Mucosa of rectum (tissue), 2 donors: Measurements from ENCODE around the gene MTA3.
A peak's percentile ranks its signal among the peaks of the same experiment; 100 is the strongest.

ENCODE experiments used
- H3K27ac ChIP-seq, 2 donors: one replicate each; pipeline ENCODE4 v1.7.0; 2013; ENCODE audit warnings: inconsistent platforms in 2 of 2, low read depth in 2 of 2, low read length in 2 of 2
- H3K27me3 ChIP-seq, 2 donors: one replicate each; pipeline ENCODE4 v1.7.0; 2013; ENCODE audit warnings: low read length in 2 of 2; ENCODE audit not compliant: control insufficient read depth in 2 of 2, insufficient read depth in 2 of 2
- H3K36me3 ChIP-seq, 2 donors: one replicate each; pipeline ENCODE4 v1.7.0; 2013; ENCODE audit warnings: low read length in 2 of 2; ENCODE audit not compliant: control insufficient read depth in 2 of 2, insufficient read depth in 2 of 2
- H3K4me1 ChIP-seq, 2 donors: one replicate each; pipeline ENCODE4 v1.7.0; 2013; ENCODE audit warnings: low read length in 2 of 2, mild to moderate bottlenecking in 1 of 2; ENCODE audit not compliant: control insufficient read depth in 2 of 2, insufficient read depth in 2 of 2
- H3K4me3 ChIP-seq, 2 donors: one replicate each; pipeline ENCODE4 v1.7.0; 2013; ENCODE audit warnings: low read length in 2 of 2
- H3K9ac ChIP-seq, 2 donors: one replicate each; pipeline ENCODE4 v1.7.0; 2013; ENCODE audit warnings: low read length in 2 of 2, low read depth in 1 of 2, mild to moderate bottlenecking in 1 of 2
- H3K9me3 ChIP-seq, 2 donors: one replicate each; pipeline ENCODE4 v1.7.0; 2013; ENCODE audit warnings: low read length in 2 of 2; ENCODE audit not compliant: control insufficient read depth in 2 of 2
- donor health status: healthy.
- donor health status: Normal muscosa, but diverticular disease.

MTA3 gene

DNA sequence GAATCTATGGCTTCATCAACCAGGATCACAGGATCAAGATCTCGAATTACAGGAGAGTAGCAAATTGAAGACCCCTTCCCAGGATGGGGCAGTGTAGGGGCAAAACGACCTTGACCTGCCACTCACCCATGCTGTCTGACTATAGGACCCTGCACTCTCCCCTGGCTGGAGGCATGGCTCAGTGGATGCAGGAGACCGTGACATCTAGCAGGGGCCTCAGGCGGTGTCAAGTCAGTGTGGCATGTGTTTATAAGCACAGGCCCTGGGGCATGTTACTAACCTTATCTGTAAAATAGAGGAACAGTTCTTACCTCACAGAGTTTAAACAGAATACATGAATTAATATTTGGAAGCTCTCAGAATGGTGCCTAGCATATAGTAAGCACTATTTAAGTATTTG lies 220.4 kb downstream of the MTA3 start:
- Histone ChIP-seq H3K27me3 (no peaks in the 10 kb centered on the region), H3K27ac (no peak overlapping the region), H3K9me3 (no peaks in the 10 kb centered on the region), H3K4me1 (peaks cover 20% of the 10 kb centered on the region in 2 donors), H3K4me3 (no peak overlapping the region), H3K9ac (no peak overlapping the region), H3K36me3 (no peaks in the 10 kb centered on the region)

- peaks cover 20% of the 10 kb centered on the region in 2 donors for H3K4me1 ChIP-seq
- H3K4me3 ChIP-seq = no peak overlapping the region
- H3K9me3 ChIP-seq = no peaks in the 10 kb centered on the region
- no peaks in the 10 kb centered on the region for H3K27me3 ChIP-seq
- H3K9ac ChIP-seq = no peak overlapping the region
- H3K27ac ChIP-seq = no peak overlapping the region
- H3K36me3 ChIP-seq = no peaks in the 10 kb centered on the region
These were observed 221.3 kb downstream of the MTA3 start for GRCh38 chr2:42789751-42790150.

DNA sequence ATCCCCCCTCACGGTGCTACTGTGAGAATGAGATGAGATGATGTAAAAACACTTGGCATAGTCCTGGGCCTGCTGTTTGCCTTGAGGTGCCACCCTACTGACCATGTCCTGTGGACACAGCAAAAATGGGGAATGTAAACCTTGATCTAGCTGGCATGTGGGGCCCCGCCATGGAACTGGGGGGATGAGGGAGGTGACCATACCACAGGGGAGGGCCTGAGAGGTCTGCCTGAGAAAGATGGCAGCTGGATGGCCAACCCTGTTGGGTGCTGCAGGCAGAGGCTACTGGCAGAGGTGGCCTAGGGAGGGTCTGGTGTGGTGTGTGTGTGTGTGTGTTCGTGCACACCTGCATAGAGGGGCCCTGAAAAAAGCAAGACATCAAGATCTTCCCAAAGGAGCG lies 223.2 kb downstream of the MTA3 start:
- Histone ChIP-seq H3K4me1 (peaks cover 20% of the 10 kb centered on the region in 2 donors), H3K36me3 (no peaks in the 10 kb centered on the region), H3K4me3 (peak overlapping the region; percentile 70 to 81), H3K9me3 (no peaks in the 10 kb centered on the region), H3K27me3 (no peaks in the 10 kb centered on the region), H3K27ac (peak overlapping the region; percentile 82 to 89), H3K9ac (peak overlapping the region; percentile 77)

DNA sequence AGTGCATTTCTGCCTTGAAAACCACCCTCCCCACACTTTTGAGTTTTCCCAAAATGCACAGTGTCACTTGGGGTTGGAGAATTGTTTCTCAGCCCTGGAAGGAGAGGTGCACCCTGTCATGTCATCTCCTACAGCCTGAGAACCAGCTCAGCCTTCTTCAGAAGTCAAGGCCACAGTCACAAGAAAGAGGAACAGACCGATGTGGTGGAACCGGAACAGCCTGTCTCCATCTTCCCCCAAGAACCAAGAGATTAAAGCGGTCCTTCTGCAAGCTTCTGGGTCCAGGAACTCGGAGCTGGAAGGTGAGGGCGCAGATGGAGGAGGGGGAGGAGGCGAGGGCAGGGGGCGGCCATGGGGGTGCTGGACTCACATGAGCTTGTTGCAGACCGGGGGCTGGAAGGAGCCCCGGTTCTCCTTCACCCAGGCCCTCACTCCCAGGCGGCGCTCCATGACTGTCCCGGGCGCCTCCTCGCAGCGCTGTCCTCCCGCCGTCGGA lies 223.7 kb downstream of the MTA3 start:
- Histone ChIP-seq H3K27me3 (no peaks in the 10 kb centered on the region), H3K9me3 (no peaks in the 10 kb centered on the region), H3K9ac (peak overlapping the region; percentile 77), H3K27ac (peak overlapping the region; percentile 82 to 89), H3K4me1 (peaks cover 18 to 20% of the 10 kb centered on the region in 2 donors), H3K4me3 (peak overlapping the region; percentile 70 to 81), H3K36me3 (no peaks in the 10 kb centered on the region)

DNA sequence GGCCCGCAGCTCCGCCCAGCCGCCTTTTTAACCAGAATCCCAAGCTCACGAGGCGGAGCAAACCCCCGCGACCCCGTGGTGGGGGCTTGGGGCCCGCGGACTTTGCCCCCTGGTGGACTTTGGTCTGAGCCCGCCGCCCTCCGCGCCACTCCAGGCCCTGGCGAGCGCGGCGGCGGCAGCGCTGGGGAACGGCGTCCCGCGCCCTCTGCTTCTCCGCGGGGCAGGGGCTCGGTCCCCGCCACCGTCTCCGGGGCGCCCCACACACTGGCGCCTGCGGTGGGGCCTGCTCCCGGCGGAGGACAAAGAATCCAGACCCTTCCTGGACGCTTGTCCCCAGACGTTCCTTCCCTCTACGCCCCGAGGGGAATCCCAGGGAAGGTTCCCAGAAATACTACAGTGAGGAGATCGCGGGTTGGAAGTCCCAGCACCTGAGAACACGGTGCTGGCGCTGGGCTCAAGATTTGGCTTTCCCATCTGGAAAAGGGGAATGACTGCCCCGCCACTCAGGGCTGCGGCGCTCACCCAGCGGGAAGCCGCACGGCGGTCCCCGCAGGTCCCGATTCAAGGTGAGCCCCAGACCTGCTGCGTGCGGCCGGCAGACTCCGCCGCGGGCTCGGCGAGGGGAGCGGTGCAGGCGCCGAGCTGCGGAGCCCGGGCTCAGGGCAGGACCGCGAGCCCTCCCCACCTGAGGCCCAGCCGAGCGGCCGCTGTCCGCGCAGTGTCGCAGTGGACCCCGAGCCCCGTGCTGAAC lies 224.3 kb downstream of the MTA3 start, which contains the start of gene HAAO:
TSS of gene HAAO (minus strand) at position 1 of the 751 bp plus-strand sequence. CDS start 47 bp downstream, outside the sequence.
- H3K9ac ChIP-seq = peak within 1 kb of the TSS; percentile 77
- H3K4me1 ChIP-seq = peaks cover 15 to 18% of the 10 kb centered on the region in 2 donors
- H3K36me3 ChIP-seq = no peaks in the 10 kb centered on the region
- H3K4me3 ChIP-seq = peak within 1 kb of the TSS; percentile 70 to 81
- peak within 1 kb of the TSS; percentile 82 to 89 for H3K27ac ChIP-seq
- H3K27me3 ChIP-seq = no peaks in the 10 kb centered on the region
- no peaks in the 10 kb centered on the region for H3K9me3 ChIP-seq

- Histone ChIP-seq H3K9me3 (no peaks in the 10 kb centered on the region), H3K36me3 (no peaks in the 10 kb centered on the region)
These were observed 225.2 kb downstream of the MTA3 start for GRCh38 chr2:42793334-42794270.

GRCh38 chr2:42794271-42795046 lies 226.0 kb downstream of the MTA3 start:
- Histone ChIP-seq H3K4me3 (no peak overlapping the region), H3K27ac (peak overlapping the region; percentile 8 to 25), H3K4me1 (peaks cover 10 to 16% of the 10 kb centered on the region in 2 donors), H3K27me3 (no peaks in the 10 kb centered on the region), H3K9me3 (no peaks in the 10 kb centered on the region), H3K9ac (no peak overlapping the region), H3K36me3 (no peaks in the 10 kb centered on the region)

More at GRCh38 chr2:42793334-42794270, 225.2 kb downstream of the MTA3 start:
- peaks cover 10 to 16% of the 10 kb centered on the region in 2 donors for H3K4me1 ChIP-seq
- H3K27me3 ChIP-seq = no peaks in the 10 kb centered on the region
- peak overlapping the region; percentile 65 to 77 for H3K9ac ChIP-seq
- H3K4me3 ChIP-seq = peak overlapping the region; percentile 70 to 81
- peak overlapping the region; percentile 82 to 89 for H3K27ac ChIP-seq

DNA sequence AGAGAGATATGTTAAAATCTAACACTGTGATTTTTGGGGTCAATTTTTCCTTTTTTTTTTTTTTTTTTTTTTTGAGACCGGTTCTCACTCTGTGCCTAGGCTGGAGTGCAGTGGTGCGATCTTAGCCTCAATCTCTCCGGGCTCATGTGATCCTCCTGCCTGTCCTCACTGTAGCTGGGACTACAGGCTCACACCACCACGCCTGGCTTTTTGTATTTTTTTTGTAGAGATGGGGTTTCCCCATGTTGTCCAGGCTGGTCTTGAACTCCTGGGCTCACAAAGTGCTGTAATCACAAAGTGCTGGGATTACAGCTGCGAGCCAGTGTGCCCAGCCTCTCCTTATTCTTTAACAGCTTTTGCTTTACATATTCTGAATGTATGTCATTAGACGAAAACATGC lies 226.8 kb downstream of the MTA3 start:
- Histone ChIP-seq H3K9ac (no peak overlapping the region), H3K9me3 (no peaks in the 10 kb centered on the region), H3K27me3 (no peaks in the 10 kb centered on the region), H3K4me3 (no peak overlapping the region), H3K36me3 (no peaks in the 10 kb centered on the region), H3K27ac (peak overlapping the region in 1 of 2 donors; percentile 11), H3K4me1 (peaks cover 10 to 16% of the 10 kb centered on the region in 2 donors)

GRCh38 chr2:42795841-42796301 lies 227.4 kb downstream of the MTA3 start:
- Histone ChIP-seq H3K4me1 (peaks cover 10 to 16% of the 10 kb centered on the region in 2 donors), H3K4me3 (no peak overlapping the region), H3K36me3 (no peaks in the 10 kb centered on the region), H3K9me3 (no peaks in the 10 kb centered on the region), H3K27ac (peak overlapping the region in 1 of 2 donors; percentile 10), H3K27me3 (no peaks in the 10 kb centered on the region), H3K9ac (no peak overlapping the region)
